ENCODE results near the gene PTPA.
A peak's percentile ranks its signal among the peaks of the same experiment; 100 is the strongest.

The PTPA gene

DNA sequence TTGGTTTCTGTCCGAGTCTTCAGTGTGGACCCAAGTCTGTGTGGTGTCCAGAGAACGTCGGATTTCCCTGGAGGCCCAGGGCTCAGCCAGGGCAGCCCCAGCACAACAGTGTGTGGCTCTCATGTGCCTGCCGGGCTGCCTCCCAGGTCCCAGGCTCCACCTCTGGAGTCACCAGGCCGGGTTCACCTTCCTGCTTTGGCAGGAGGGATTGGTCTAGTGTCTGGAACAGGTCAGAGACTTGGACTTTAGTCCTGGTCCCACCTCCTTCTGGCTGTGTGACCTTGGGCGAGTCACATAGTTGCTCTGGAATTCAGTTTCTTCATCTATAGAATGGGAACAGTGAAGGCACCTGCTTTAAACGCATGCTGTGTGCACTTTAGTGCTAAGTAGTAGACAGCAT lies 27.1 kb upstream of the PTPA start:
- no peak for DNase-seq

- DNase-seq: no peak
Observed at GRCh38 chr9:129089246-129089645, 22.0 kb upstream of the PTPA start.

DNA sequence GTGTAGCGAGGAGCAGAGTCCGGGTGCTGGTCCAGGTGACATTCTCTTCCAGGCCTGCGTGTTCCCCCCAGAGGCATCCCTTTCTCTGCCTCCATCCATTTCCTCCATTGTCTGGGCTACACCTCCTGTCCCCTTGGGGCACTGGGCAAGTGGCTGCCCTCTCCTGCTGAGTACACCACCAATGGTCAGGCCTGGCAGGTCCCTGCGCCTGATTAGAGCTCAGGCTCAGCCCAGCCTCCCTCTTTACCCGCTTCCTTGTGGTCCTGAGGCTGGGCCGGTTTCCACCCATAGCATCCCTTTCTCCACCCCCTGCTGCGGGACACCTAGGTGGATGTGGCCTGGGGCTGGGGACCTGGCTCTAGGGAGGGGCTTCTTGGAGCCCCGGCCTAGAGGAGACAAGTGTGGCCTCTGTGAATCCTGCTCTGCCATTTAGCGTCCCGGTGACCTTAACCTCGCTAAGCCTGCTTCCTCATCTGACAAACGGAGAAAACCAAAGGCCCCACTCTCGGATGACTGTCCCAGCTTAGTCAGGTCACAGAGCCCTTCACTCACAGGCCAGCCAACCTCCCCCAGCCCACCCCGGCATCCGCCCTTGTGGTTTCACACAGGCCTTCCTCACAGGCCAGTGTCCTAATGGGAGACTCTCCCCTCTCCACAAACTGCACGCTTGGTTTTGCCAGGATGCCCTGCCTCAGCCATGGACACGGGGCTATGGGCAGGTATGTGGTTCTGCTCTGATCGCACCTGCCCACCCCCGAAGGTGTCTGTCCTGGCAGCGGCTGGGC lies 17.4 kb upstream of the PTPA start:
- DNase-seq: no peak

GRCh38 chr9:129094387-129095169 lies 16.6 kb upstream of the PTPA start:
- no peak for DNase-seq

GRCh38 chr9:129095170-129095667 lies 16.0 kb upstream of the PTPA start:
- DNase-seq: no peak

GRCh38 chr9:129095908-129096307 lies 15.3 kb upstream of the PTPA start:
- DNase-seq: no peak

- no peak for DNase-seq
Observed at GRCh38 chr9:129097671-129098306, 13.4 kb upstream of the PTPA start.

GRCh38 chr9:129098328-129098727 lies 12.9 kb upstream of the PTPA start:
- no peak for DNase-seq

- no peak for DNase-seq
Observed at GRCh38 chr9:129100383-129101169, 10.6 kb upstream of the PTPA start.

DNA sequence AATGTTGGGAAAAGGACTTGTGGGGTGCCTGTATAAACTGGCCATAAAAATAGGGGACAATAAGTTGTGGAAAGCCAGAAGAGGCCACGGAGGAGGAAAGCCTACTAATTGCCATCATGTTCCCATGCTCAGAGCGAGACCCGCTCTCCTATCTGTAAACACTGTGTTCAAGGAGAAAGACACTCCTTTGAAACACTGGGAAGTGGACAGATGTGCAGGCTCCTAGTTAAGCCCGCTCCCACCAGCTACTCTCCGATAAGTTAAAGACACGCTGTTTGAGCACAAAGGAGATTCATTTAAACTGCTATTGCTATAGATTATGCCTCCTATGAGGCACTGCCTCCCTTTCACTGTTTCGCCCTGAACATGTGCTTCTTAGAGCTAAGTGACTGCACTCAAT lies 9.9 kb upstream of the PTPA start:
- no peak for DNase-seq

DNA sequence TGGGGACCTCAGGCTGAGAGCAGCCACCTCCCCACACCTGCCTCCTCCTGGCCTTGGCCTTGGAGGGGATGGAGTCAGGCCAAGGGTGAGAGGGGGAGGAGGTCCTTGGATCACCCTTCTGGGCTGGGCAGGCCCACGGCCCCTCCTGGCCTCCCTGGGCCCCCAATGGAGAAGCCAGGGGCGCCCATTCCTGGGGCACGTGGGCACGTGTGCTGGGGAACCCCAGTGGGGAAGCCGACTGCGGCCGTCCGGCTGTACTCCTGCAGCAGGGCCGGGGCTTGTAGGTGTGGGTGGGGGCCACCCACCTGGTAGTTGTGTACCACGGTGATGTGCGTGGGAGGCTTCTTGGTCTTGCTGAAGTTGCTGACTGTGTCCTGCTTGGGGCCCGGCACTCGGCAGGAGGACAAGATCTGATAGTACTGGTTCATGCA lies 9.1 kb upstream of the PTPA start:
- DNase-seq: no peak

- DNase-seq: no peak
Observed at GRCh38 chr9:129102791-129103594, 8.2 kb upstream of the PTPA start.

DNA sequence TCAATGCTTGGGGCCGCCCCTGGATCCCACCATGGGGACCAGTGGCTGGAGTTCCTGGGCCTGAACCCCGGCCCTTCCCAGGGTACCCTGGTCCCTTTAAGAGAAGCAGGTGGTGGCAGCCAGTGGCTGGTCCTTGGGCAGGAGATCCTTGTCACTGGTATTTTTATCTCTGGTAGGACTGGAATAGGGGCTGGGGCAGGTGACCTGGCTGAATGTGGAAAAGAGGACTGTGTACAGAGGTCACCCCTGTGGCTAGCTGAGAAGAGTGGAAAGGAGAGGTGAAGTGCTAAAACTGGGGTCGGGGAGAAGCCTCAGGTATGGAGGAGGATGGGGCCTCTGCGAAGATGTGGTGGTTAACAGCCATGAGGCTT lies 7.6 kb upstream of the PTPA start:
- DNase-seq: no peak

GRCh38 chr9:129104051-129104450 lies 7.2 kb upstream of the PTPA start:
- DNase-seq: no peak

- DNase-seq: no peak
Observed at GRCh38 chr9:129105857-129106694, 5.1 kb upstream of the PTPA start.

- DNase-seq: no peak
Observed at GRCh38 chr9:129107651-129108050, 3.6 kb upstream of the PTPA start.

GRCh38 chr9:129108083-129108804 lies 3.0 kb upstream of the PTPA start:
- DNase-seq: no peak

DNA sequence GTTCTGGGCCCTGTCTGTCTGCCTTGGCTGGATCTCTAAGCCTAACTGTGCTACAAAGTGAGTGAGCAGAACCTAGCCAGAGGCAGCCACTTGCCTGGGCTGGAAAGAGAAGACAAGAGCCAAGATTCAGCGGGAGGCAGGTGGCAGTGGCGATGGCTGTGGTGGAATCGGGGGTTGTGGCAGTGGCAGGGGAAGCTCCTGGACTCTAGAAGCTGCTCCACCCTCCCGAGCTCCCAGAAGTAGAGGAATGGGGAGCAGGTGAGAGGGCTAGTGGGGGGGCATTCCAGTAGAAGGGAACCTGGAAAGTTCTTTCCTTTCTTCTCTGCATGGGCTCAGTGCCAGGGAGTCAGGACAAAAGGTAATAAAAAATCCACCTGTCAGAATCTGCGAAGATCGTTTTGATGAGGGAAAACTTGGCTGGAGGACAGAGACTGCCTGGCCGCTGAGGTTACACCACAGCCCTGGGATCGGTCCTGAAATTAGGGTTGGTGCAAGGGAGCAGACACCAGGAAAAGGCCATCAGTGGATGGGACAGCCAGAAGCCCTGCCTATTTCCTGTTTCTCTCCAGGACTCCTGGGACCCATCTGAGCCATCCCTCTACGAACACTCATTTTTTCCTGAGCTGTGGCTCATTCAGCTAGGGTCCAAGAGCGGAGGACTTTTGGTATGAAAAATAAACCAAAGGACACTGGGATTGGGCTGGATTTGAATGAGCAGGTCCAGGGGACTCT lies 2.2 kb upstream of the PTPA start:
- no peak for DNase-seq

DNA sequence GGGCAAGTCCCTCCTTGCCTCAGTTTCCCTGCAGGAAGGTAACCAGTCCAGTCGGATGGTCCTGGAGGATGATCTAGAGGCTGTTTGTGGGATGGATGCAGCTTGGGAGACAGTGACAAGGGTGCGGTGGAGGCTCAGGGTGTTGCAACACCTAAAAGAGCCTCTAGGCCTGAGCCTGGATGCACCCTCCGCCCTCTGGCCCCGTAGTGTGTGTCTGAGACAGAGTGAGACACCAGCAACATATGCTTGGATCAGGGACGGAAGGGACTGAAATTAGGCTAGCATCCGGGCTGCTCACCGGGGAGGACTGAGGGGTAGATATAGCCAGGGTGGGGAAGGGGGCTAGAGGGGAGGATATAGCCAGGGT lies 1.7 kb upstream of the PTPA start:
- DNase-seq: peak in 1 of 2 donors; percentile 10
